Activated CD8-positive, alpha-beta memory T cell treated with anti-CD3 and anti-CD28 coated beads, Interleukin-2, amount 50 U/mL, for 1 hour (primary cell): Measurements from ENCODE around the gene CAMK4.

Experiments used
- DNase-seq: peaks from one replicate; pipeline ENCODE4 v3.0.0-alpha.2; 2020; ENCODE audit errors: extremely low read depth

CAMK4 gene

GRCh38 chr5:111223787-111224560 lies at the start of gene CAMK4:
CAMK4 (plus strand) TSS chr5:111224384; CDS start chr5:111224484, 100 bp downstream.
- peak; percentile 56 for DNase-seq

- DNase-seq, result no peak
Observed at GRCh38 chr5:111183064-111183463, 41.1 kb upstream of the CAMK4 start.

- DNase-seq, result no peak
Observed at GRCh38 chr5:111187079-111187478, 37.1 kb upstream of the CAMK4 start.

GRCh38 chr5:111194053-111194452 lies 30.1 kb upstream of the CAMK4 start:
- DNase-seq, result no peak

GRCh38 chr5:111194925-111195324 lies 29.3 kb upstream of the CAMK4 start:
- no peak for DNase-seq

GRCh38 chr5:111197523-111197922 lies 26.7 kb upstream of the CAMK4 start:
- DNase-seq, result no peak

GRCh38 chr5:111198281-111198966 lies 25.8 kb upstream of the CAMK4 start:
- no peak for DNase-seq

- DNase-seq, result no peak
Observed at GRCh38 chr5:111200828-111201227, 23.4 kb upstream of the CAMK4 start.

- DNase-seq, result no peak
Observed at GRCh38 chr5:111201705-111202104, 22.5 kb upstream of the CAMK4 start.

GRCh38 chr5:111211341-111211740 lies 12.8 kb upstream of the CAMK4 start:
- no peak for DNase-seq

- no peak for DNase-seq
Observed at GRCh38 chr5:111214052-111214742, 10.0 kb upstream of the CAMK4 start.

GRCh38 chr5:111215971-111216370 lies 8.2 kb upstream of the CAMK4 start:
- DNase-seq, result no peak

- DNase-seq, result no peak
Observed at GRCh38 chr5:111221139-111221538, 3.0 kb upstream of the CAMK4 start.

GRCh38 chr5:111223101-111223786 lies 940 bp upstream of the CAMK4 start:
- no peak for DNase-seq

- DNase-seq, result no peak
Observed at GRCh38 chr5:111224561-111225345, 569 bp downstream of the CAMK4 start.

- DNase-seq, result no peak
Observed at GRCh38 chr5:111225926-111226325, 1.7 kb downstream of the CAMK4 start.

GRCh38 chr5:111226556-111226955 lies 2.4 kb downstream of the CAMK4 start:
- DNase-seq, result no peak

GRCh38 chr5:111227226-111227782 lies 3.1 kb downstream of the CAMK4 start:
- DNase-seq, result no peak

- no peak for DNase-seq
Observed at GRCh38 chr5:111227801-111228200, 3.6 kb downstream of the CAMK4 start.

GRCh38 chr5:111228520-111229220 lies 4.5 kb downstream of the CAMK4 start:
- no peak for DNase-seq
